CD4-positive, alpha-beta T cell (primary cell): ENCODE results near the gene NELFA. TPM values are rescaled to one million over a fixed set of nuclear protein-coding genes. Genes with fewer than 3 reads are reported as not detected.

Source experiments
- ATAC-seq: fragments of 200-7000 bp; cut with Tn5 transposase; one replicate; pipeline ENCODE4 v1.10.0; 2022; ENCODE audit warnings: mild to moderate bottlenecking; ENCODE audit not compliant: poor library complexity
- CTCF ChIA-PET: fragments of 350-600 bp; sonication (Branson Sonifier 250); formaldehyde crosslinking; loops from one replicate; lab custom pipeline; 2021; ENCODE audit warnings: antibody characterized with exemption, inconsistent platforms; lab: Charles Lee
- POLR2A ChIA-PET: fragments of 350-600 bp; sonication (Branson Sonifier 250); formaldehyde crosslinking; loops from one replicate; lab custom pipeline; 2021; ENCODE audit warnings: antibody characterized with exemption, inconsistent platforms; lab: Charles Lee
- DNase-seq, 14 experiments: peaks; one replicate each; pipeline ENCODE4 v3.0.0-alpha.2; 2013 to 2020; ENCODE audit warnings: mixed read lengths in 2 of 14
- H3K27ac ChIP-seq, 2 donors: one replicate each; pipeline versions ENCODE4 v1.5.1 to v1.7.0; 2013; ENCODE audit warnings: low read length in 2 of 2, low read depth in 1 of 2, mild to moderate bottlenecking in 1 of 2
- H3K27me3 ChIP-seq, 2 experiments: 1 replicate in 1 of 2; 2 replicates in 1 of 2; pipeline versions ENCODE4 v1.6.1 to v1.7.0; 2013; ENCODE audit warnings: low read length in 2 of 2, control low read depth in 1 of 2, mild to moderate bottlenecking in 1 of 2, moderate library complexity in 1 of 2; ENCODE audit not compliant: insufficient read depth in 2 of 2, control insufficient read depth in 1 of 2
- H3K36me3 ChIP-seq: one replicate; pipeline ENCODE4 v1.6.1; 2013; ENCODE audit warnings: low read length, control low read depth; ENCODE audit not compliant: insufficient read depth
- H3K4me1 ChIP-seq: one replicate; pipeline ENCODE4 v1.6.1; 2013; ENCODE audit warnings: low read length, control low read depth; ENCODE audit not compliant: insufficient read depth
- H3K4me3 ChIP-seq: one replicate; pipeline ENCODE4 v1.5.1; 2013; ENCODE audit warnings: mild to moderate bottlenecking, low read length, moderate library complexity
- H3K9me3 ChIP-seq, 2 experiments: 1 replicate in 1 of 2; 2 replicates in 1 of 2; pipeline versions ENCODE4 v1.6.1 to v1.7.0; 2013; ENCODE audit warnings: low read length in 2 of 2, mild to moderate bottlenecking in 2 of 2, control low read depth in 1 of 2, moderate library complexity in 1 of 2; ENCODE audit not compliant: control insufficient read depth in 1 of 2, insufficient read depth in 1 of 2
- H3K27ac Mint-ChIP-seq: one replicate; pipeline ENCODE4 v1.8.0; 2020; ENCODE audit warnings: mixed read lengths
- H3K27me3 Mint-ChIP-seq: one replicate; pipeline ENCODE4 v1.8.0; 2021; ENCODE audit warnings: mixed read lengths
- H3K36me3 Mint-ChIP-seq: one replicate; pipeline ENCODE4 v1.8.0; 2021; ENCODE audit warnings: low read depth, mixed read lengths
- H3K4me1 Mint-ChIP-seq: one replicate; pipeline ENCODE4 v1.8.0; 2021; ENCODE audit warnings: low read depth, mixed read lengths
- H3K4me3 Mint-ChIP-seq: one replicate; pipeline ENCODE4 v1.8.0; 2020; ENCODE audit warnings: mild to moderate bottlenecking, mixed read lengths
- H3K9me3 Mint-ChIP-seq: one replicate; pipeline ENCODE4 v1.8.0; 2020; ENCODE audit warnings: mixed read lengths
- CTCF ChIP-seq: fragments of 200-600 bp; IDR thresholded peaks from one replicate; pipeline ENCODE4 v1.8.0; 2022; ENCODE audit warnings: antibody characterized with exemption, mild to moderate bottlenecking
- intact Hi-C, 2 experiments: fragments of 100-400 bp; cut with DNase I in 1 of 2; cut with micrococcal nuclease in 1 of 2; formaldehyde crosslinking; loops; one replicate each; pipeline versions ENCODE4 v1.15.1 to v1.9.0; 2023 to 2025; cut with DNase I, micrococcal nuclease
- total RNA-seq, 174 experiments: library from RNA in 2 of 174; stranded (reverse) in 2 of 174; gene quantifications; one replicate each; pipeline ENCODE4 v1.2.3 and lab custom pipeline; 2021 to 2026

Gene NELFA
- total RNA-seq, 2 experiments from 2014 or later: 39.9 to 40.1 TPM

- no peak for DNase-seq
- Histone ChIP-seq H3K4me1 (no peaks in the 10 kb centered on the region), H3K9me3 (no peaks in the 10 kb centered on the region), H3K27ac (no peak overlapping the region), H3K27me3 (no peaks in the 10 kb centered on the region), H3K4me3 (no peak overlapping the region), H3K36me3 (peaks cover 26% of the 10 kb centered on the region)
- ChIA-PET CTCF (no interaction called here), POLR2A (no interaction called here)
- Mint-ChIP-seq H3K9me3 (no peaks in the 10 kb centered on the region), H3K27ac (no peak overlapping the region), H3K4me1 (no peaks in the 10 kb centered on the region), H3K4me3 (no peak overlapping the region), H3K36me3 (peaks cover 57% of the 10 kb centered on the region), H3K27me3 (no peaks in the 10 kb centered on the region)
- no peak for ATAC-seq
- intact Hi-C loops: no loop called here
- TF ChIP-seq CTCF: no peak
Measured at GRCh38 chr4:1970926-1971325, 37.8 kb downstream of the NELFA start.

GRCh38 chr4:1969928-1970723, 38.6 kb downstream of the NELFA start:
- Histone ChIP-seq H3K27me3 (no peaks in the 10 kb centered on the region), H3K4me1 (no peaks in the 10 kb centered on the region), H3K27ac (no peak overlapping the region), H3K4me3 (no peak overlapping the region), H3K9me3 (no peaks in the 10 kb centered on the region), H3K36me3 (peaks cover 18% of the 10 kb centered on the region)
- ChIA-PET POLR2A (no interaction called here), CTCF (no interaction called here)
- Mint-ChIP-seq H3K4me1 (no peaks in the 10 kb centered on the region), H3K9me3 (no peaks in the 10 kb centered on the region), H3K36me3 (peaks cover 56% of the 10 kb centered on the region), H3K27ac (peak overlapping the region; percentile 27), H3K27me3 (no peaks in the 10 kb centered on the region), H3K4me3 (no peak overlapping the region)
- DNase-seq (no peak), ATAC-seq (no peak)
- no peak for TF ChIP-seq CTCF
- intact Hi-C loops: no loop called here

GRCh38 chr4:1968686-1969295, 40.0 kb downstream of the NELFA start:
- Mint-ChIP-seq H3K4me3 (no peak overlapping the region), H3K27ac (no peak overlapping the region), H3K27me3 (no peaks in the 10 kb centered on the region), H3K4me1 (no peaks in the 10 kb centered on the region), H3K36me3 (peaks cover 53% of the 10 kb centered on the region), H3K9me3 (no peaks in the 10 kb centered on the region)
- Histone ChIP-seq H3K4me3 (no peak overlapping the region), H3K36me3 (peaks cover 14% of the 10 kb centered on the region), H3K4me1 (no peaks in the 10 kb centered on the region), H3K27ac (no peak overlapping the region), H3K9me3 (no peaks in the 10 kb centered on the region), H3K27me3 (no peaks in the 10 kb centered on the region)
- no peak for TF ChIP-seq CTCF
- ATAC-seq: no peak
- CTCF ChIA-PET: no interaction called here
- POLR2A ChIA-PET: no interaction called here
- intact Hi-C loops: no loop called here
- no peak for DNase-seq
